ENCODE measurements around the gene RPS6KA4.
"Not testable (repeated sequence)": the region's sequence is repeated elsewhere in the genome, so short reads cannot be mapped to it uniquely, and the experiment has no call there.

RPS6KA4 gene

GRCh38 chr11:64358907-64359711 lies at the start of gene RPS6KA4:
Gene RPS6KA4, plus strand, starts transcription at chr11:64359162. Its CDS starts 74 bp downstream, at chr11:64359236.
- DNase-seq = no peak

DNA sequence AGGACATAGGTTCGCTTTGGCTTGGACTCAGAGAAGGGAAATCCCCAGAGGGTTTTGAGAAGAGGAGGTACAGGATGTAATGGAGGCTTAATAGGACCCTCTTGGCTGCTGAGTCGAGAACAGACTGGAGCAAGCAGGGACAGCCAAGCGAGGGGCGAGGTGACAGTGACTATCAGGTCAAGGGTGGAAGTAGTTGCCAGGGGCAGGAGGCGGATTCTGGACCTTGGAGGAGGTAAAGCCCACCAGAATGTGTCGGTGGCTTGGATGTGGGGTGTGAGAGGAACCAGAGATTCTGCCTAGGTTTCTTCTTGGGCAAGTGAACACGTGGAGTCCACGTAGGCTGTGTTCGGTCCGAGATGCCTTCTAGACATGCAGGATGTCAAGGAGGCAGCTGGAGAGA lies 46.0 kb upstream of the RPS6KA4 start:
- no peak for DNase-seq

- no peak for DNase-seq
These were observed 45.3 kb upstream of the RPS6KA4 start for GRCh38 chr11:64313491-64314145.

DNA sequence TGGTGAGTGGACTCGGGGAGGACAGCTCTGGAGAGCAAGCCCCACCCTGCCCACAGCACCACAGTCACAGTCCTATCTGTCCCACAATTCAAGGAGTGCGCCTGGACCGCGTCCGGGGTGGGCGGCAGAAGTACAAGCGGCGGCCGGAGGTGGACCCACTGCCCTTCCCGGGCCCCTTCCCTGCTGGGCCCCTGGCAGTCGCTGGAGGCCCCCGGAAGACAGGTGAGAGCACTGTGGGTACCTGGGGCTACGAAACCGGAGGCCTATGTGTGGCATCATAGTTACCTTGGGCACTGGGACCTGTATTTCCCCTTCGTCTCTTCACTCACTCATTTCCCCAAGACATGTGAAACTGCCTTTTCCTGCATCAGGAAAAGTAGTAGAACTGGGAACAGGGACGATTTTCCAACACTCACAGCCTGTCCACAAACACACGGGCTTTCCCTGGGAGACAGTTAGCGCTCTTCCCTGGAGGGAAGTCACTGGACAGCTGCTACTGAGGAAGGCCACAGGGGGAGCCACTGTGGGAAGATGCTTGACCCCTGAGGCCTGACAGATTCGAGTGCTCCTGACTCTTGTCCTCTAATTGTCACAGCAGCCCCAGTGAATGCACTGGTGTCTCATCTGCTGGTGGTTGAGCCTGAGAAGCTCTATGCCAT lies 44.7 kb upstream of the RPS6KA4 start:
- no peak for DNase-seq

- DNase-seq = no peak
These were observed 44.0 kb upstream of the RPS6KA4 start for GRCh38 chr11:64314805-64315561.

- DNase-seq = not testable (repeated sequence)
These were observed 43.1 kb upstream of the RPS6KA4 start for GRCh38 chr11:64315667-64316526.

DNA sequence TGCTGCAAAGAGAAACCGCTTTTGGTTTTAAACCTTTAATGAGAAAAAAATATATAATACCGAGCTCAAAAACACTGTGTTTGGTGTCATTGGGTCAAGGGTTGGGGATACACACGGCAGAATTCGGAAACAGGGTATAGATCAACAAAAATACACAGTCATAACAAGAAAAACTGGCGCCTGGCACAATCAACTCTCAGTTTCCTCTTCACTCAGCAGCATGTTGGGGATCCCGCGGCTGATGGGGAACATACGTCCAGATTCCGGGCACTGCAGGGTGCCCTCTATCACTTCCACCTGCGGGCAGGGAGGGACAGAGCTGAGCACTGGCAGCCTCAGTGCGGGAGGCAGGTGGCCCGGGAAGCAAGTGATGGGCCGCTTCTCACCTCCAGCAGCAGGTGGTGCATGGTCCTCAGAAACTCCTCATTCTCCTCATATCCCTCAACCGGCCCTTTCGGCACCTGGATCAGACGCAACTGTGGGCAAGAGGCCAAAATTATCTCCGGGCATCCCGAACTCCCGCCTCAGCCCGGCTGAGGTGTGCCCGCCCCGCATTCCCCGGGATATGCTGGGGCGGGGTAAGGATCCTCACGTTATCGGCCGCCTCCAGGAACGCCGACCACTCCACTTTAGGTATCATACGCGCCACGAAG lies 42.2 kb upstream of the RPS6KA4 start:
- peak in 1 of 2 experiments; percentile 30 for DNase-seq

- peak; percentile 92 to 96 for DNase-seq
These were observed 41.5 kb upstream of the RPS6KA4 start, which contains the start of gene TRMT112 for GRCh38 chr11:64317325-64317960. Gene TRMT112, minus strand, starts transcription at chr11:64317559. Its CDS starts 33 bp downstream, at chr11:64317526.

DNA sequence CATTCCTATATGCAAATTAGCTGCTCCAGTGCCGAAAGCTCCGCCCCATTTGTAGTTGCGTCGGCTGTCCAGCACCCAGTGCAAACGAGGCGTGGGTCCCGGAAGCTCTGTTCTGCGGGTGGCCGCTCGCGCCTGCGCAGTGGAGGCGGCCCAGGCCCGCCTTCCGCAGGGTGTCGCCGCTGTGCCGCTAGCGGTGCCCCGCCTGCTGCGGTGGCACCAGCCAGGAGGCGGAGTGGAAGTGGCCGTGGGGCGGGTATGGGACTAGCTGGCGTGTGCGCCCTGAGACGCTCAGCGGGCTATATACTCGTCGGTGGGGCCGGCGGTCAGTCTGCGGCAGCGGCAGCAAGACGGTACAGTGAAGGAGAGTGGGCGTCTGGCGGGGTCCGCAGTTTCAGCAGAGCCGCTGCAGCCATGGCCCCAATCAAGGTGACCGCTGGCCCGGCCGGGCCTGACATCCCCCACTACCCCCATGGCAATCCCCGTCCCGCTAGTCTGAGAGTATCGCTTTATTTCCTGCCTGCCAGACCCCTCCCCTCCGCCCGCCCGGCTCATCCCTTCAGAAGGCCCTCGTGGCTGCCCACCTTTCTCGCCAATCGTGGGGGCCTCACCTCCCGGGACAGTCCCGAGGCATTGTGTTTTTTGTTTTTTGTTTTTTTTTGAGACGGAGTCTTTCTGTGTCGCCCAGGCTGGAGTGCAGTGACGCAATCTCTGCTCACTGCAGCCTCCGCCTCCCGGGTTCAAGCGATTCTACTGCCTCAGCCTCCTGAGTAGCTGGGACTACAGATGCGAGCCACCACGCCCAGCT lies 40.8 kb upstream of the RPS6KA4 start, which contains the start of gene PRDX5:
PRDX5 (plus strand) TSS at position 161 of the 805 bp plus-strand sequence; CDS start at position 256, 95 bp downstream.
- DNase-seq = peak; percentile 89 to 91

DNA sequence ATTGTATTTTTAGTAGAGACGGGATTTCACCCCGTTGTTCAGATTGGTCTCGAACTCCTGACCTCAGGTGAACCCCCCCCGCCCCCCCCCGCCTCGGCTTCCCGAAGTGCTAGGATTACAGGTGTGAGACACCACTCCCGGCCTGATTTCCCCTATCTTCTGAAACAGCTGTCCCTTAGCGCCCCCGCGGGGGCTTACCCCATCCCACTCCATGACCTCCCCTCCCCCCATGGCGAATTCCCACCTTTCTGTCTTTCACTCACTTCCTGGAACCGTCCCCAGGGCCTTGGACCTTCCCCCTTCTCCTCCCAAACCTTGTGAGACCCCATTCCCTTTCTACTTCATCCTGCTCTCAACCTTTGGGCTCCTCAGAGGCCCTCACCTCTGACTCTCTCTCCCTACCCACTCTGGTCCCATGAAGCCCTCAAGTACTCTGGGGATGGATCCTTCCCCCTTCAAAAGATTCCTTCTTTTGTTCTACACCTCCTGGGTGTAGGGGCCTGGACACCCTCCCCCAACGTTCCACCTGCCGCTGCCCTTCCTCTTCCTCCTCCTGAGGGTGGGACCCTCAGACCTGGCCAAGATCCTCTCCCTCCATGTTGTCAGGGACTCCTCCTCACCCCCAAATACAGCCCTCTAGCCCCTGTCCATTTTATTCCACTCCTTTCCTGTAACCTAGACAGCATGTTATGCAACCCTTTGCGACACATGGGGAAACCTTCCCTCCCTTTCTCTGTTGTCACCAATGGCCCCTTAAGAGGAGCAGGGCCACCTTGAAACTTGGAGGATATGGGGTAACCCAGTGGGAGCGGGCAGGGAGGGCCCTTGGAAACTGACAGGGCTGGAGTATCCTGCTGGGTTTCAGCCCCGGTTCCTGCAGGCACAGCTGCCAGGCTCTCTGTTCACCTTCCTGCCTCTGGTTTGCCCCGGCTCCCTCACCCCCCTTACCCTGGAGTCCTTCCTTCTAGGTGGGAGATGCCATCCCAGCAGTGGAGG lies 39.9 kb upstream of the RPS6KA4 start:
- DNase-seq = no peak

DNA sequence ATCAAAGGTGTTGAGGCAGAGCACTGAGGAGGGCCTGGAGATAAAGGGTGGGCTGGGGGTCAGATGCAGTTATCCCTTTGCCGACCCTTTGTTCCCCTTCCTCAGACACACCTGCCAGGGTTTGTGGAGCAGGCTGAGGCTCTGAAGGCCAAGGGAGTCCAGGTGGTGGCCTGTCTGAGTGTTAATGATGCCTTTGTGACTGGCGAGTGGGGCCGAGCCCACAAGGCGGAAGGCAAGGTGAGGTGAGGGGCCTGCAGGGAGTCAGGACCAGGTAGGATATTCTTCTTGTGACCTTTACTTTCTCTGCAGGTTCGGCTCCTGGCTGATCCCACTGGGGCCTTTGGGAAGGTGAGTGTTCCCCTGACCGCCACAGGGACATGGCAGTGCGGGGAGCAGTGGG lies 38.4 kb upstream of the RPS6KA4 start:
- no peak for DNase-seq

DNA sequence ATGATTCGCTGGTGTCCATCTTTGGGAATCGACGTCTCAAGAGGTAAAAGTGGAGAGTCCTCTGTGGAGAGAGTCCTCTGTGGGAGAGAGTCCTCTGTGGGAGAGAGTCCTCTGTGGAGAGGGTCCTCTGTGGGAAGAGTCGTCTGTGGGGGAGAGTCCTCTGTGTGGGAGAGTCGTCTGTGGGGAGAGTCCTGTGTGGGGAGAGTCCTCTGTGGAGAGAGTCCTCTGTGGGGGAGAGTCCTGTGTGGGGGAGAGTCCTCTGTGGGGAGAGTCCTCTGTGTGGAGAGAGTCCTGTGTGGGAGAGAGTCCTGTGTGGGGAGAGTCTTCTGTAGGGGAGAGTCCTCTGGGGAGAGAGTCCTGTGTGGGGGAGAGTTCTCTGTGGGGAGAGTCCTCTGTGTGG lies 37.9 kb upstream of the RPS6KA4 start:
- no peak for DNase-seq

DNA sequence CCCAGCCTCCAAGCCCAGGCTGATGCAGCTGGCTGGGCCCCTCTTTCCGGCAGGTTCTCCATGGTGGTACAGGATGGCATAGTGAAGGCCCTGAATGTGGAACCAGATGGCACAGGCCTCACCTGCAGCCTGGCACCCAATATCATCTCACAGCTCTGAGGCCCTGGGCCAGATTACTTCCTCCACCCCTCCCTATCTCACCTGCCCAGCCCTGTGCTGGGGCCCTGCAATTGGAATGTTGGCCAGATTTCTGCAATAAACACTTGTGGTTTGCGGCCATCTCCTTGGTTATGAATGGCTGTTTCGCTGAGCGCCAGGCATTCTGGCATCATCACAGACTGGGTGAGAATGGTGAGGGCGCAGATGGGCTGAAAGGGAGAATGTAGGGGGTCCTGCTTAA lies 37.4 kb upstream of the RPS6KA4 start:
- no peak for DNase-seq

DNA sequence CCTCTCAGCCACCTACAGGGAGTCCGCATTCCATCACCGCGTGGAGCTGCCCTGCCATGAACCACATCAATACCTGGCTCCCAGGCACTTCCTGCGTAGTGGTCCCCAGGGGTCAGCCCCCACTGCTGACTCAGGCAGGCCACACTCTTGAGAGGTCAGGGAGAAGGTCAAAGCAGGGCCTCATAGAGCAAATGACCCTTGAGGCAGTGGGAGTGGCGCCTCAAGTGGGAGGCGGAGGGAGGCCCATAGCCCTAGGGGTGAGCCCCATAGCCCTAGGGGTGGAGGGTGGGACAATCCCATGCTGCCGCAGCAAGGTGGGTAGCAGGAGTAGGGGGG lies 36.1 kb upstream of the RPS6KA4 start:
- no peak for DNase-seq

DNA sequence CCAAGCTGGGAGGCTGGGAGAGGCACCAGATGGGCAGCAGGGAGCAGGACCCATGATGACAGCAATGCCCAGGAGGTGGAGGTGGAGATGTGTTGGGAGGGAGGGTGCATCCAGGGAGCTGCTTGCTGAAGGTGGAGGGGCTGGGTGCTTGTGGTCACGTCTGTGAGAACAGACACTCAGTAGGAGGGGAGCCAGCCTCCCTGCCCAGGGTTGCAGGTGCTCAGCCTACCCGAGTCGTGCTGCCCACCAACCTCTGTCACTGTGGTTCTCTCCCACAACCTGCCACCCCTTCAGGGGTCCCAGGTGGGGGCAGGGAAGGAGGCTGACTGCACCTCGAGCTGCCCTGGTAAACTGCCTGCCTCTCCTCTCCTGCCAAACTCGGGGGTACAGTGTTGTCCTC lies 35.6 kb upstream of the RPS6KA4 start:
- no peak for DNase-seq

DNA sequence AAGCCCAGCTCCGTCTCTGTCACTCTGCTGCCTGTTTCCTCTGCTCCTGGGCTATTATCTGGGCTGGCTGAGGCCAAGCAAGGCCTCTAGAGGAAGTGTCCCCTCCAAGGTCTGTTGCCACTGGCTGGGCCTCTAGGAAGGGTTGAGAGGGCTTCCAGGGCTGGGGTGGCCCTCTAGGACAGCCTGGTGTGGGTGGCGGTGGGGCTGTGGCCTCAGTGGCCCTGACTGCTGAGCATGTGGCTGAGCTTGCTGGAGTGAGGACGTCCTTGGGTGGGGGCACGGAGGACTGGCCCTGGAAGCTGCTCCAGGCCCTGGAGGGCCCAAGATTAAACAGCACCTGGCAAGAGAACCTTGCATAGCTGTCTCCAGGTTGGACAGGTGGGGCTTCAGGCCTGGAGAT lies 35.0 kb upstream of the RPS6KA4 start:
- not testable (repeated sequence) for DNase-seq

DNA sequence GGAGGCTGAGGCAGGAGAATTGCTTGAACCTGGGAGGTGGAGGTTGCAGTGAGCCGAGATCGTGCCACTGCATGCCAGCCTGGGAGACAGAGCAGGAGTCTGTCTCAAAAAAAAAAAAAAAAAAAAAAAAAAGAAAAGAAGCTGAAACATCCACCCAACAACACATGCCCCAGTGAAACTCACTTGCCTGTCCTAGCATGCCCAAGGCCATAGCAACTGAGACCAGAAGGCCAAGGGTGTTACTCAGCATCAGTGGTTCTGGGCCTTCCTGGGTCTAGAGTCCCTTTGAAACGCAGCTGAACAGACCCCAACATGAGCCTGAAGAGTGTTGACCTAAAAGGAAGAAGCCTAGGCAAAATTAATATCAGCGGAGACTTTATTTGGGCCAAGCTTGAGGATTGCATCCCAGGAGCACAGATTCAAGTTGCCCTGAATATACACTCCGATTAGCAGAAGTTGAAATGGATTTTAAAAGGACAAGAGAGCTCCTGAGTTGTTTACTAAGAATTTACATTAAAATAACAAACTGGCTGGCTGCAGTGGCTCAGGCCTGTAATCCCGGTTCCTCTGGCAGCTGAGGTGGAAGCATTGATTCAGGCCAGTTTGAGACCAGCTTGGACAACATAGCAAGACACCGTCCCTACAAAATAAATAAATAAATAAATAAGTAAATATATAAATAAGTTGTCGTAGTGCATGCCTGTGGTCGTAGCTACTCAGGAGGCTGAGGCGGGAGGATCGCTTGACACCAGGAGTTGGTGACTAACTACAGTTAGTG lies 34.1 kb upstream of the RPS6KA4 start:
- DNase-seq = no peak

- DNase-seq = no peak
These were observed 31.6 kb upstream of the RPS6KA4 start for GRCh38 chr11:64327375-64327774.
